Measurements from ENCODE around the gene ERP27.

DNA sequence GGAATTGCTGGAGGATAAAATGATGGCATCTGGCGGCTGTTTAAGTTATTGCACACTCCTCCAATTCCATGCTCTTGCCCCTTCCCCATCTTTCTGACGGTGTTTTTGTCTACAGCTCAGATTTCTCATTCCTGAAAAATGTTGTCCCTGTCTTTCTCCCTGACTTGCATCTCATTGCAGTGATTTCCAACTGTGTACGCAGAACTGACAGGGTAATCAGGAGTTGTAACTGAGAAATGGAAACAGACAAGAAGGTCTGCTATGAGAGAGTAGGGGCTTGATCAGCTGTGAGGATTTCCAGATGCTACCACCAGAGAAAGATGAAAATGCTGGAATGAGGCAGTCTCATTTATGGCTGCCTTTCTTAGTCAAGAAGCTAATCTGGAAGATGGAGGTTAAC, 1.3 kb downstream of the ERP27 start:
- TF ChIP-seq JUN (CRISPR knock-in tag; IDR thresholded peaks at IDR 0.05), result no peak
- TF ChIP-seq CTCF (IDR thresholded peaks at IDR 0.05), result no peak
- no peak for TF ChIP-seq TEAD4 (CRISPR knock-in tag; IDR thresholded peaks at IDR 0.05)

Data from WTC11 (cell line).